ENCODE results near the gene SMIM14. TPM values are rescaled to one million over a fixed set of nuclear protein-coding genes. Genes with fewer than 3 reads are reported as not detected.

Gene SMIM14
- total RNA-seq, 4 donors from 2014 or later, result 6.9 to 15.3 (median 9.5) TPM

DNA sequence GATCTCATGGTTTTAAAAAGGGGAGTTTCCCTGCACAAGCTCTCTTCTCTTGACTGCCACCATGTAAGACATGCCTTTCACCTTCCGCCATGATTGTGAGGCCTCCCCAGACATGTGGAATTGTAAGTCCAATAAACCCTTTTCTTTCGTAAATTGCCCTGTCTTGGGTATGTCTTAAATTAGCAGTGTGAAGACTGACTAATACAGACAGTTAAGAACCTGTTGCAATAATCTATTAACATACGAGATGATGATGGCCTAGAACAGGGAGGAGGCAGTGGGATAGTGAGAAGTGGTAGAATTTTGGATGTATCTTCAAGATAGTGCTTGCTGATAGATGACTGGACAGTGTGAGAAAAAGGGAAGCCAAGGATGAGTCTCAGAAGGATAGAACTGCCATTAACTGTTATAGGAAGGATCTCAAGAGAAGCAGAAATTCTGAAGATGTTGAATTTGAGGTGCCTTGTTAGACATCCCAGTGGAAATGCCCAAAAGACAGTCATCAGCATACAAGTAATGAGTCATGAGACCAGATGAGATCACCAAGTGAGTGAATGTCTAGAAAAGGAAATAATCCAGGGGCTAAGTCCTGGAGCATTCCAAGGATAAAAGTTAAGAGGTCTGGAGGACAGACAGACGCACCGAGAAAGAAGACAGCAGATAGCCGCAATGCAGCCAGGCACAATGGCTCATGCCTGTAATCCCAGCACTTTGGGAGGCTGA lies 72.6 kb downstream of the SMIM14 start:
- ATAC-seq (no peak), DNase-seq (no peak)
- TF ChIP-seq POLR2A (IDR thresholded peaks at IDR 0.05), result no peak
- TF ChIP-seq, protein P1, sequence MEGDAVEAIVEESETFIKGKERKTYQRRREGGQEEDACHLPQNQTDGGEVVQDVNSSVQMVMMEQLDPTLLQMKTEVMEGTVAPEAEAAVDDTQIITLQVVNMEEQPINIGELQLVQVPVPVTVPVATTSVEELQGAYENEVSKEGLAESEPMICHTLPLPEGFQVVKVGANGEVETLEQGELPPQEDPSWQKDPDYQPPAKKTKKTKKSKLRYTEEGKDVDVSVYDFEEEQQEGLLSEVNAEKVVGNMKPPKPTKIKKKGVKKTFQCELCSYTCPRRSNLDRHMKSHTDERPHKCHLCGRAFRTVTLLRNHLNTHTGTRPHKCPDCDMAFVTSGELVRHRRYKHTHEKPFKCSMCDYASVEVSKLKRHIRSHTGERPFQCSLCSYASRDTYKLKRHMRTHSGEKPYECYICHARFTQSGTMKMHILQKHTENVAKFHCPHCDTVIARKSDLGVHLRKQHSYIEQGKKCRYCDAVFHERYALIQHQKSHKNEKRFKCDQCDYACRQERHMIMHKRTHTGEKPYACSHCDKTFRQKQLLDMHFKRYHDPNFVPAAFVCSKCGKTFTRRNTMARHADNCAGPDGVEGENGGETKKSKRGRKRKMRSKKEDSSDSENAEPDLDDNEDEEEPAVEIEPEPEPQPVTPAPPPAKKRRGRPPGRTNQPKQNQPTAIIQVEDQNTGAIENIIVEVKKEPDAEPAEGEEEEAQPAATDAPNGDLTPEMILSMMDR (IDR thresholded peaks at IDR 0.05 in 4 of 5, conservative IDR thresholded peaks at IDR 0.05 in 1 of 5), result no peak
- Histone ChIP-seq H3K4me3 (no peak overlapping the region), H3K36me3 (peaks cover 0 to 8% of the 10 kb centered on the region in 2 donors), H3K9me3 (no peaks in the 10 kb centered on the region), H3K27me3 (no peaks in the 10 kb centered on the region), H3K27ac (no peak overlapping the region), H3K4me1 (no peaks in the 10 kb centered on the region)
- in situ Hi-C loops (cut with MboI; ENCODE audit: low sequenced_read_pairs in 4 of 4), result no loop called here
- intact Hi-C loops (cut with DNase I; ENCODE audit: low total_unique reads), result no loop called here

DNA sequence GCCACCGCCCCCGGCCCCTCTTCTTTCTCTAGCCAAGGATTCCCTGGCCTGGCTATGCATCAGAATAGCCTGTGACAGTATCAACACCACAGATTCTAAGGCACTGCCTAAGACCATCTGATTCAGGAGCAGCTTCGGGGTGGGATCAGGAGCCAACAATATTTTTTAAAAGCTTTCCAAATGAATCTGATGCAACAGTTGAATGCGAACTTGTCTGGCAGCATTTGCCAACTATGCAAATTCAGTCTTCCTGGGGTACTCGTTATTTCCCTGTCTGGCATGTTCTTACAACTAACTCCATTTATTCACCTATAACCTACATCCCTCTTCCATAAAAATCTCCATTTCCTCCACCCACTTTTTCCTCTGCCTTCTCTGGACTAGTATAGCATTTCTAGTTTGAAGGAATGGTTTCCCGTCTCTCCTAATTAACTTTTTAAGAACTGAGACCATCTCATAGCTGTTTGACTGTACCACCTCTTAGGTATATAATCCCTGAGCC lies 75.3 kb downstream of the SMIM14 start:
- Histone ChIP-seq H3K9me3 (no peaks in the 10 kb centered on the region), H3K27me3 (no peaks in the 10 kb centered on the region), H3K4me1 (no peaks in the 10 kb centered on the region), H3K27ac (no peak overlapping the region), H3K36me3 (peaks cover 0 to 6% of the 10 kb centered on the region in 2 donors), H3K4me3 (no peak overlapping the region)
- DNase-seq (no peak), ATAC-seq (no peak)
- in situ Hi-C loops (cut with MboI; ENCODE audit: low sequenced_read_pairs in 4 of 4) (no loop called here), intact Hi-C loops (cut with DNase I; ENCODE audit: low total_unique reads) (no loop called here)
- TF ChIP-seq, protein P1 (IDR thresholded peaks at IDR 0.05 in 4 of 5, conservative IDR thresholded peaks at IDR 0.05 in 1 of 5), result no peak
- no peak for TF ChIP-seq POLR2A (IDR thresholded peaks at IDR 0.05)

DNA sequence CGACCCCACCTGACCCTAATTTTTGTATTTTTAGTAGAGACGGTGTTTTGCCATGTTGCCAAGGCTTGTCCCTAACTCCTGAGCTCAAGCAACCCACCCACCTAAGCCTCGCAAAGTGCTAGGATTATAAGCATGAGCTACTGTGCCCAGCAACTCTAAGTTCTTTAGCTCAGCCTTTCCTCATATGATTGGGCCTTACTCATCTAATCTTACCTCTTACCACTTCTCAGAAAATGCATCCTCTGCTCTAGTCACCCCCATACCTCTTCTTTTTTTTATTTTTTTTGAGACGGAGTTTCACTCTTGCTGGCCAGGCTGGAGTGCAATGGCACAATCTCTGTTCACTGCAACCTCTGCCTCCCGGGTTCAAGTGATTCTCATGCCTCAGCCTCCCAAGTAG lies 75.9 kb downstream of the SMIM14 start:
- Histone ChIP-seq H3K4me3 (no peak overlapping the region), H3K4me1 (no peaks in the 10 kb centered on the region), H3K27me3 (no peaks in the 10 kb centered on the region), H3K27ac (no peak overlapping the region), H3K9me3 (no peaks in the 10 kb centered on the region), H3K36me3 (peaks cover 0 to 6% of the 10 kb centered on the region in 2 donors)
- DNase-seq (no peak), ATAC-seq (no peak)
- no peak for TF ChIP-seq POLR2A (IDR thresholded peaks at IDR 0.05)
- TF ChIP-seq, protein P1 (IDR thresholded peaks at IDR 0.05 in 4 of 5, conservative IDR thresholded peaks at IDR 0.05 in 1 of 5), result no peak
- in situ Hi-C loops (cut with MboI; ENCODE audit: low sequenced_read_pairs in 4 of 4) (no loop called here), intact Hi-C loops (cut with DNase I; ENCODE audit: low total_unique reads) (no loop called here)

DNA sequence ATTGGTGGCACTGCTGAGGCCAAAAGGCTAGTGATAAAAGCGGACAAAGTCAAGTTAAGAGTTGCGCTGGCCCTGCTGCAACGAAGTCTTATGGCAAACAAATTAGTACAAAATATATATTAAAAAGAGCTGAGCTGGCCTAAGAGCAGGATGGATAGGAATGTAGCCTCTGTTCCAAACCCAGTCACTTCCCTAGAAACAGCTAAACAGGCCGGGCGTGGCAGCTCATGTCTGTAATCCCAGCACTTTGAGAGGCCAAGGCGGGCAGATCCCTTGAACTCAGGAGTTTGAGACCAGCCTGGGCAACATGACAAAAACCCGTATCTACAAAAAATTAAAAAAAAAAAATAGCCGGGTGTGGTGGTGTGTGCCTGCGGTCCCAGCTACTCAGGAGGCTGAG lies 79.0 kb downstream of the SMIM14 start:
- in situ Hi-C loops (cut with MboI; ENCODE audit: low sequenced_read_pairs in 4 of 4), result no loop called here
- Histone ChIP-seq H3K36me3 (peaks cover 0 to 5% of the 10 kb centered on the region in 2 donors), H3K9me3 (no peaks in the 10 kb centered on the region), H3K27ac (no peak overlapping the region), H3K27me3 (no peaks in the 10 kb centered on the region), H3K4me1 (no peaks in the 10 kb centered on the region), H3K4me3 (no peak overlapping the region)
- DNase-seq, result no peak
- no peak for TF ChIP-seq POLR2A (IDR thresholded peaks at IDR 0.05)
- TF ChIP-seq, protein P1 (IDR thresholded peaks at IDR 0.05 in 4 of 5, conservative IDR thresholded peaks at IDR 0.05 in 1 of 5), result no peak
- ATAC-seq, result no peak
- intact Hi-C loops (cut with DNase I; ENCODE audit: low total_unique reads), result no loop called here

Data from gastrocnemius medialis (tissue), 4 donors.